ENCODE data around the gene MYO16. TPM values are rescaled to one million over a fixed set of nuclear protein-coding genes. Genes with fewer than 3 reads are reported as not detected.
A peak's percentile ranks its signal among the peaks of the same experiment; 100 is the strongest.

The MYO16 gene
- total RNA-seq, 1 donor from 2014 or later: 0.24 TPM

DNA sequence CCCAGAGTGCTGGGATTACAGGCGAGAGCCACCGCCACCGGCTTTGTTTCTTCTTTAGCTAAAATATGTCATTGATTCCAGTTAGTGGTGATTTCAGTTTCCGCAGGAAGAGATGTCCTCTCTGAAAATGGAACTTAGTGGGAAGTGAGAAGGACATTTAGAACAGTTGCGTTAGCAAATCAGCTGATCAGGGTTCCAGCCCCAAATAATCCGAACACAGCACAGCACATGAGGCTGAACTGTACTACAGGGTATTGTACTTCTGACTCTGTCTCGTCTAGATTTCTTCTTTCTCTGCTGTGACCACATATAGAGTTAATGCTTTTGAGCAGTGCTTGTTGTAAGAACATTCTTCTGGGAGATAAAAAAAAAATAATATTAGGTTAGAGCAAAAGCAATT lies 314.4 kb downstream of the MYO16 start:
- Histone ChIP-seq H3K27me3 (ENCODE audit: low read depth) (no peaks in the 10 kb centered on the region), H3K9me3 (no peaks in the 10 kb centered on the region), H3K36me3 (no peaks in the 10 kb centered on the region), H3K27ac (no peak overlapping the region), H3K4me1 (no peaks in the 10 kb centered on the region), H3K4me3 (no peak overlapping the region)
- peak; percentile 34 to 61 for ATAC-seq
- intact Hi-C loops (cut with DNase I): no loop called here
- TF ChIP-seq CTCF (IDR thresholded peaks at IDR 0.05): no peak
- DNase-seq: no peak

DNA sequence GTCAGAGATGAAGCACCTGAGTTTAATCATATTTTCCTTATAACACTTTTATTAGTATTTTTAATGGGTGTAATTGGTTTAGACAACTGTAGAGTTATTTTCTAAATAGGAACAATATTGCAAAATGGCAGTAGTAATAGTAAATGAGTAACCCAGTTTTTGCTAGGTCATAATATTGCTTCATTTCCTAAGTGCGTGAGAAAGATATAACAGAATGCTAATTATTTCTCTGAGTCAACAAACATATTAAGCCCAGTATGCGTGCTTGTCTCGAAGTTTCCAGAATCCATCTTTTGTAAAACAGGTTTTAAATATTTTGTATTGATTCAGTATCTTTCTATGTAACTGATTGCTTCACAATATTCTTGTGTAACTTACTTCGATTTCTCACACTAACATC lies 315.3 kb downstream of the MYO16 start:
- H3K27me3 ChIP-seq (ENCODE audit: low read depth): no peaks in the 10 kb centered on the region
- DNase-seq (no peak), ATAC-seq (peak in 1 of 2 donors; percentile 35)
- no peak for TF ChIP-seq CTCF (IDR thresholded peaks at IDR 0.05)
- H3K9me3 ChIP-seq: no peaks in the 10 kb centered on the region
- no peaks in the 10 kb centered on the region for H3K36me3 ChIP-seq
- H3K27ac ChIP-seq: no peak overlapping the region
- intact Hi-C loops (cut with DNase I): no loop called here
- no peak overlapping the region for H3K4me3 ChIP-seq
- no peaks in the 10 kb centered on the region for H3K4me1 ChIP-seq

DNA sequence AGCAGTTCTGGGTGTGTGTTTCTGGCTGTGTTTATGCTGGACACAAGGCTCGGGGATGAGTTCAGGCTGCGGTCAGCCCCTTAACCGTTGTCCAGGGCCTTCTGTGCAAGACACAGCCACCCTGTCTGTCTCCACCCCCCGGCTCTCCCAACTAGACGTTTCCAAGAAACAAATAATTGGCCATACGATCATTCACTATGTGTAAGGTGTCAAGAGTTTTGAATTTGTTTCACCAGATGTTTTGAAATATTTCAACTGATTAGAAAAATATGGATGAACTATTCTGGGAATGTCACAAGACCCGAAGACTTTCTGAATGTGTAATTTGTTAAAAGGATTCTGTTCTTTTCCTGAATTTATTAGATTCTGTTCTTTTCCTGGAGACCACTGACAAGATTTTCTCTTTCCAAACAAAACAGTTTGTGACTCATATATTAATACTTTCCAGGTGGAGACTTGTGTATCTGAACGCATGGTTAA lies 318.2 kb downstream of the MYO16 start:
- intact Hi-C loops (cut with DNase I): no loop called here
- H3K27ac ChIP-seq: no peak overlapping the region

DNA sequence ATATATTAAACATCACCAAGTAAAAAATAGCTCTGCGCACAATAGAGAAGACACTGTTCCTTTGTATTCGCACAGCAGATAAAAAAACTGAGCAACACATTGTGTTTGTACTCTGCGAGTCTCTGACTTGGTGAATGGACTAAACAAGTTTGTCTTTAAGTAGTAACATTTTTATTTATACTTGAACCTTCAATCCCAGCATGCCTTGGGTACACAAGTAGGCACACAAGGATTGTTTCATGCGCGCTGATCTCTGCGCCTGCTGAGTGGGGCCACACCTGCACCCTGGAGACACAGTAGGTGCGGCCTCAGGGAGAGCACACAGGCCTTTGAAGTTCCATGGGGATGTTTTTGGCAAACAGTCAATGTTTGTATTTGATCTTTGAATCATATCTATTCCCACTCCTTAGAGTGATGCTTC lies 318.9 kb downstream of the MYO16 start:
- ATAC-seq: peak; percentile 14 to 55
- Histone ChIP-seq H3K27ac (no peak overlapping the region), H3K4me3 (no peak overlapping the region), H3K9me3 (no peaks in the 10 kb centered on the region), H3K27me3 (ENCODE audit: low read depth) (no peaks in the 10 kb centered on the region), H3K4me1 (no peaks in the 10 kb centered on the region), H3K36me3 (no peaks in the 10 kb centered on the region)
- DNase-seq: no peak
- TF ChIP-seq CTCF (IDR thresholded peaks at IDR 0.05): no peak
- intact Hi-C loops (cut with DNase I): no loop called here

More for the DNA sequence above, 318.2 kb downstream of the MYO16 start:
- no peak for DNase-seq
- TF ChIP-seq CTCF (IDR thresholded peaks at IDR 0.05): no peak
- Histone ChIP-seq H3K4me1 (no peaks in the 10 kb centered on the region), H3K27me3 (ENCODE audit: low read depth) (no peaks in the 10 kb centered on the region), H3K36me3 (no peaks in the 10 kb centered on the region), H3K9me3 (no peaks in the 10 kb centered on the region), H3K4me3 (no peak overlapping the region)
- ATAC-seq: peak; percentile 25 to 75

GRCh38 chr13:108950333-108951010 lies 321.1 kb downstream of the MYO16 start:
- Histone ChIP-seq H3K4me1 (no peaks in the 10 kb centered on the region), H3K27ac (no peak overlapping the region), H3K36me3 (no peaks in the 10 kb centered on the region), H3K27me3 (ENCODE audit: low read depth) (no peaks in the 10 kb centered on the region), H3K9me3 (no peaks in the 10 kb centered on the region), H3K4me3 (no peak overlapping the region)
- DNase-seq (no peak), ATAC-seq (peak; percentile 47 to 79)
- intact Hi-C loops (cut with DNase I): no loop called here
- TF ChIP-seq CTCF (IDR thresholded peaks at IDR 0.05): no peak
